ENCODE data around the gene MIER3. TPM values are rescaled to one million over a fixed set of nuclear protein-coding genes. Genes with fewer than 3 reads are reported as not detected.

MIER3 gene
- total RNA-seq, 2 donors from 2014 or later = 56.0 to 112 TPM

- Histone ChIP-seq H3K36me3 (no peaks in the 10 kb centered on the region), H3K27ac (no peak overlapping the region), H3K9ac (ENCODE audit: low read depth in 2 of 2, low read length in 2 of 2) (no peak overlapping the region), H3K4me3 (no peak overlapping the region), H3K27me3 (no peaks in the 10 kb centered on the region), H3K9me3 (no peaks in the 10 kb centered on the region), H3K4me1 (no peaks in the 10 kb centered on the region)
- intact Hi-C loops (cut with DNase I) = loop anchor here (2.0 kb wide), 1 partner anchor 243 kb away; no protein-coding TSS in a partner anchor
- DNase-seq = no peak
- no peak for TF ChIP-seq CTCF (IDR thresholded peaks at IDR 0.05)
Measured at GRCh38 chr5:56898213-56898612, 53.7 kb downstream of the MIER3 start.

GRCh38 chr5:56896763-56897162, 55.2 kb downstream of the MIER3 start:
- Histone ChIP-seq H3K36me3 (no peaks in the 10 kb centered on the region), H3K9me3 (no peaks in the 10 kb centered on the region), H3K4me1 (no peaks in the 10 kb centered on the region), H3K9ac (ENCODE audit: low read depth in 2 of 2, low read length in 2 of 2) (no peak overlapping the region), H3K4me3 (no peak overlapping the region), H3K27me3 (no peaks in the 10 kb centered on the region), H3K27ac (no peak overlapping the region)
- intact Hi-C loops (cut with DNase I) = no loop called here
- TF ChIP-seq CTCF (IDR thresholded peaks at IDR 0.05) = no peak
- DNase-seq = no peak

DNA sequence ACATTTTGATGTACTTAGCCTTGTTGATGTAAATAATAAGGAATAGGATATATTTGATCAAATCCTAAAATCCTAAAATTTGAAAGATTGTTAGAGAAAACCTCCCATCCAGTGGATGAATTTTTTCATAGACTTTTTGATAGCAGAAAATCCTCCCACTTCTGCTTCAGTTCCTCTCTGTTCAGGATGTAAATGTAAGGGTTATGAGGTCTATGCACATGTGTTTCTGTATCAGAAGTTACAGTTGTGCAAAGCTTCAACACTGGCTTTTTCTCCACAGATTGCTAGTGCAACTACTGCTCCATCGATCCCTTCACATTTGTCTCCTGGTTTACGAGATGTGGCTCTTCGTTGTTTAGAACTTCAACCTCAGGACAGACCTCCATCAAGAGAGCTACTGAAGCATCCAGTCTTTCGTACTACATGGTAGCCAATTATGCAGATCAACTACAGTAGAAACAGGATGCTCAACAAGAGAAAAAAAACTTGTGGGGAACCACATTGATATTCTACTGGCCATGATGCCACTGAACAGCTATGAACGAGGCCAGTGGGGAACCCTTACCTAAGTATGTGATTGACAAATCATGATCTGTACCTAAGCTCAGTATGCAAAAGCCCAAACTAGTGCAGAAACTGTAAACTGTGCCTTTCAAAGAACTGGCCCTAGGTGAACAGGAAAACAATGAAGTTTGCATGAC, 58.5 kb downstream of the MIER3 start:
- H3K4me3 ChIP-seq = no peak overlapping the region
- H3K27ac ChIP-seq = no peak overlapping the region
- H3K9ac ChIP-seq (ENCODE audit: low read depth in 2 of 2, low read length in 2 of 2) = no peak overlapping the region
- H3K9me3 ChIP-seq = no peaks in the 10 kb centered on the region
- TF ChIP-seq CTCF (IDR thresholded peaks at IDR 0.05) = no peak
- H3K36me3 ChIP-seq = no peaks in the 10 kb centered on the region
- no peak for DNase-seq
- no peaks in the 10 kb centered on the region for H3K27me3 ChIP-seq
- intact Hi-C loops (cut with DNase I) = no loop called here
- no peaks in the 10 kb centered on the region for H3K4me1 ChIP-seq

- H3K9me3 ChIP-seq = no peaks in the 10 kb centered on the region
- H3K27me3 ChIP-seq = no peaks in the 10 kb centered on the region
- no peak for DNase-seq
- no peak overlapping the region for H3K4me3 ChIP-seq
- intact Hi-C loops (cut with DNase I) = no loop called here
- H3K36me3 ChIP-seq = peaks cover 15% of the 10 kb centered on the region
- H3K27ac ChIP-seq = no peak overlapping the region
- no peak overlapping the region for H3K9ac ChIP-seq (ENCODE audit: low read depth in 2 of 2, low read length in 2 of 2)
- no peaks in the 10 kb centered on the region for H3K4me1 ChIP-seq
- TF ChIP-seq CTCF (IDR thresholded peaks at IDR 0.05) = no peak
Measured at GRCh38 chr5:56881571-56881970, 70.4 kb downstream of the MIER3 start.

DNA sequence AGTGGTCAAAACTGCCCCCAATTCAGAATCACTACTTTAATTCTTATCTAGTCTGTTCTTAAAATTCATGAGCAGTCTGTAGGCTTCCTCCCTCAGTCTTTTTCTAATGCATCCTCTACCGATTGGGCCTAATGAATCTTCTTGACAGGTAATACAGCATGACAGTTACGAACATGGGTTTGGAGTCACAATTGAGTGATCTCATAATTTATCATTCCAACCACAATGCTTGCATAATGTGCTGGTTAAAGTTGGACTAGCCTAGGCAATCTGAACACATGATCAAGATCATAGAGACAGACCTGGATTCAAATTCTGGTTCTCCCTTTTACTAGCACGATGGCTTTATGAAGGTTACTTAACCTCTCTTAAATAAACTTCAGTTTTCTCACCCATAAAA, 75.6 kb downstream of the MIER3 start:
- intact Hi-C loops (cut with DNase I) = no loop called here
- H3K4me1 ChIP-seq = no peaks in the 10 kb centered on the region
- TF ChIP-seq CTCF (IDR thresholded peaks at IDR 0.05) = no peak
- no peaks in the 10 kb centered on the region for H3K9me3 ChIP-seq
- H3K36me3 ChIP-seq = peaks cover 4% of the 10 kb centered on the region
- DNase-seq = no peak
- no peak overlapping the region for H3K9ac ChIP-seq (ENCODE audit: low read depth in 2 of 2, low read length in 2 of 2)
- no peaks in the 10 kb centered on the region for H3K27me3 ChIP-seq
- H3K27ac ChIP-seq = no peak overlapping the region
- H3K4me3 ChIP-seq = no peak overlapping the region
